KMS-11 (cell line): ENCODE measurements around the gene NR2C1.

Experiments used
- H2AFZ ChIP-seq: fragments of 200-600 bp; sonication (generic); 2 replicates; pipeline ENCODE4 v1.6.1; 2016; ENCODE audit warnings: antibody characterized with exemption, mixed run types, low read depth
- H3K27ac ChIP-seq: fragments of 200-600 bp; sonication (generic); 2 replicates; pipeline ENCODE4 v1.6.1; 2016; ENCODE audit warnings: mild to moderate bottlenecking, mixed run types
- H3K27me3 ChIP-seq: fragments of 200-600 bp; sonication (generic); 2 replicates; pipeline ENCODE4 v1.6.1; 2017; ENCODE audit warnings: mild to moderate bottlenecking, low read depth, mixed run types, moderate library complexity; ENCODE audit not compliant: insufficient read depth
- H3K36me3 ChIP-seq: fragments of 200-600 bp; sonication (generic); 2 replicates; pipeline ENCODE4 v1.6.1; 2017; ENCODE audit warnings: mild to moderate bottlenecking, mixed run types; ENCODE audit not compliant: insufficient read depth
- H3K4me1 ChIP-seq: fragments of 200-600 bp; sonication (generic); 2 replicates; pipeline ENCODE4 v1.6.1; 2016; ENCODE audit warnings: mild to moderate bottlenecking, low read depth, mixed run types; ENCODE audit not compliant: poor library complexity, severe bottlenecking
- H3K4me2 ChIP-seq: fragments of 200-600 bp; sonication (generic); 2 replicates; pipeline ENCODE4 v1.7.0; 2016; ENCODE audit warnings: mild to moderate bottlenecking, mixed run types
- H3K4me3 ChIP-seq: fragments of 200-600 bp; sonication (generic); IDR thresholded peaks from 2 replicates; pipeline ENCODE4 v1.6.1; 2017; ENCODE audit warnings: low read depth, low read length, mixed read lengths; ENCODE audit not compliant: insufficient read depth
- H3K79me2 ChIP-seq: fragments of 200-600 bp; sonication (generic); 2 replicates; pipeline ENCODE4 v1.6.1; 2016; ENCODE audit warnings: low read depth, mixed run types; ENCODE audit not compliant: insufficient read depth
- H3K9ac ChIP-seq: fragments of 200-600 bp; sonication (generic); 2 replicates; pipeline ENCODE4 v1.6.1; 2016; ENCODE audit warnings: mild to moderate bottlenecking, mixed run types
- H4K20me1 ChIP-seq: fragments of 200-600 bp; sonication (generic); 2 replicates; pipeline ENCODE4 v1.6.1; 2016; ENCODE audit warnings: mild to moderate bottlenecking, mixed run types; ENCODE audit not compliant: insufficient read depth
- TF ChIP-seq, protein P1 (sequence below): fragments of 200-600 bp; sonication (generic); conservative IDR thresholded peaks from 2 replicates; pipeline ENCODE4 v1.6.1; 2017; ENCODE audit warnings: low read depth, mild to moderate bottlenecking, antibody characterized with exemption, low read length, moderate library complexity, mixed read lengths

NR2C1 gene

DNA sequence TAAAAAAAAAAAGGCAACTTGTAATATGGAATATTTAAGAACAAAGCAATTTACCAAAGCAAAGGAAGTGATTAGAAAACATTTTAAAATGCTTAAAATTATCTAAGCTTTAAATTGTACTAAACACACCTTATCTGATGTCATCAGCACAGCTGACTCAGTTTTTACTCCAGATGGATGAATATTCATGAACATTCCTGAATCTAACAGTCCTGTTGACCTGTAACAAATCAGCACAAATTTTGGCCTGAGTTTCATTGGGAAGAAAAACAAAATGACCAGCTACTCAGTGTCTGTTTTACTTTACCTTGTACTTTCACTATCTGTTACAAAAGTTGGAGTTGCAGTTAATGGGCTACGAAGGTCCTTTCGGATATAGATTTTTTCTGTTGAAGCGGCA lies 16.0 kb downstream of the NR2C1 start:
- TF ChIP-seq, protein P1, sequence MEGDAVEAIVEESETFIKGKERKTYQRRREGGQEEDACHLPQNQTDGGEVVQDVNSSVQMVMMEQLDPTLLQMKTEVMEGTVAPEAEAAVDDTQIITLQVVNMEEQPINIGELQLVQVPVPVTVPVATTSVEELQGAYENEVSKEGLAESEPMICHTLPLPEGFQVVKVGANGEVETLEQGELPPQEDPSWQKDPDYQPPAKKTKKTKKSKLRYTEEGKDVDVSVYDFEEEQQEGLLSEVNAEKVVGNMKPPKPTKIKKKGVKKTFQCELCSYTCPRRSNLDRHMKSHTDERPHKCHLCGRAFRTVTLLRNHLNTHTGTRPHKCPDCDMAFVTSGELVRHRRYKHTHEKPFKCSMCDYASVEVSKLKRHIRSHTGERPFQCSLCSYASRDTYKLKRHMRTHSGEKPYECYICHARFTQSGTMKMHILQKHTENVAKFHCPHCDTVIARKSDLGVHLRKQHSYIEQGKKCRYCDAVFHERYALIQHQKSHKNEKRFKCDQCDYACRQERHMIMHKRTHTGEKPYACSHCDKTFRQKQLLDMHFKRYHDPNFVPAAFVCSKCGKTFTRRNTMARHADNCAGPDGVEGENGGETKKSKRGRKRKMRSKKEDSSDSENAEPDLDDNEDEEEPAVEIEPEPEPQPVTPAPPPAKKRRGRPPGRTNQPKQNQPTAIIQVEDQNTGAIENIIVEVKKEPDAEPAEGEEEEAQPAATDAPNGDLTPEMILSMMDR, result no peak
- Histone ChIP-seq H3K36me3 (0 out of 2 replicates have a peak, but pooled peaks cover 4% of the 10 kb centered on the region), H3K4me1 (no peaks in the 10 kb centered on the region), H3K4me3 (no peak overlapping the region), H3K79me2 (no peaks in the 10 kb centered on the region), H3K27ac (no peak overlapping the region), H4K20me1 (no peaks in the 10 kb centered on the region), H2AFZ (no peak overlapping the region), H3K4me2 (no peak overlapping the region), H3K27me3 (no peaks in the 10 kb centered on the region), H3K9ac (no peak overlapping the region)

DNA sequence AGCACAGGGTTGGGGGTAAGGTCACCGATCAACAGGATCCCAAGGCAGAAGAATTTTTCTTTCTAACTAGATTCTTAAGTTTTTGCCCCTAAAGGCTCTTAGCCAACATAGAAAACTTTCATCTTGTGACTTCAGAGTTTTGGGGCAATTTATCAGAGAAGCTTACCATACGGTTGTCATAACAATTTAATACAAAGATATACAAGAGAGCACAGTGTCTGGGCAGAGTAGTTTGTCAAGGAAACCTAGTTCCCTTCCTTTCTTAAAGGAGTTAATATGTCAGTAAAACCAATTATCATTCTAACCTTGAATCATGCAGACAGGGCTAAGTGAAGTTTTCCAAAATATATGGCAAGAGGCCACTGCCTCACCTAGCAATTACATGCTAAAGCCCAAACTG lies 18.4 kb downstream of the NR2C1 start:
- Histone ChIP-seq H3K4me1 (no peaks in the 10 kb centered on the region), H3K4me2 (no peak overlapping the region), H3K27ac (no peak overlapping the region), H2AFZ (no peak overlapping the region), H3K36me3 (0 out of 2 replicates have a peak, but pooled peaks cover 4% of the 10 kb centered on the region), H3K9ac (no peak overlapping the region), H3K4me3 (no peak overlapping the region), H3K79me2 (no peaks in the 10 kb centered on the region), H3K27me3 (no peaks in the 10 kb centered on the region), H4K20me1 (no peaks in the 10 kb centered on the region)
- TF ChIP-seq, protein P1, result no peak

DNA sequence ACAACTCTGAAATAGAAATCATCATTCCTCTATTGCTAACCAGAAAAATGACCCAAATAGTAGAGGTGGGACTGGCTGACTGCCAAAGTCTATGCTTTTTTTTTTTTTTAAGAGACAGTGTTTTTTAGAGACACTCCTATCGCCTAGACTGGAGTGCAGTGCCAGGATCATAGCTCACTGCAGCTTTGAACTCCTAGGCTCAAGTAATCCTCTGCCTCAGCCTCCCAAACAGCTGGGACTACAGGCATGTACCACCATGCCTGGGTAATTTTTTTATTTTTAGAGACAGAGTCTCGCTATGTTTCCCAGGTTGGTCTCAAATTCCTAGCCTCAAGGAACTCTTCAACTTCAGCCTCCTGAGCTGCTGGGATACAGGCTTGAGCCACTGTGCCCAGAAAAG lies 19.2 kb downstream of the NR2C1 start:
- no peak overlapping the region for H3K9ac ChIP-seq
- H3K27me3 ChIP-seq, result no peaks in the 10 kb centered on the region
- no peak overlapping the region for H3K4me2 ChIP-seq
- no peaks in the 10 kb centered on the region for H4K20me1 ChIP-seq
- no peaks in the 10 kb centered on the region for H3K4me1 ChIP-seq
- H3K36me3 ChIP-seq, result 0 out of 2 replicates have a peak, but pooled peaks cover 4% of the 10 kb centered on the region
- no peak overlapping the region for H3K4me3 ChIP-seq
- H3K79me2 ChIP-seq, result no peaks in the 10 kb centered on the region
- no peak overlapping the region for H3K27ac ChIP-seq
- no peak overlapping the region for H2AFZ ChIP-seq
- TF ChIP-seq, protein P1, result no peak

DNA sequence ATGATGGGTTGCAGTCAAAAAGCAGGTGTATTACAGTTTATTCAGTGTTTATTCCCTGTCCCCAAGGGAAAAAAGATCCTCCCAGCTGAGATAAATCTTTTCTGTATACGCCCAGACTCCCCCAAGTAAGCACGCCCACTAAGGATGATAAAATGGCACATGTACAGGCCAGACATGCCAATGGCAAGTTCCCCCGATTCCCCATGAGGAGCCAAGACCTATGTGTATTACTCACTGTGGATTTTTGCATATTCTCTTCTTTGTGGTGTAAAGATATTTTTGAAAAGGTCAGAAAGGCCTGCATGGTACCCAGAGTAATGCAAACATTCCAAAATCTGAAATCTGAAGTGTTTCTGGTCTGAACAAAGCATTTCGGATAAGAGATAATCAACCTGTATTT lies 22.2 kb downstream of the NR2C1 start:
- H3K27me3 ChIP-seq, result no peaks in the 10 kb centered on the region
- H4K20me1 ChIP-seq, result no peaks in the 10 kb centered on the region
- H3K9ac ChIP-seq, result no peak overlapping the region
- no peaks in the 10 kb centered on the region for H3K36me3 ChIP-seq
- no peaks in the 10 kb centered on the region for H3K79me2 ChIP-seq
- no peak overlapping the region for H3K27ac ChIP-seq
- H3K4me2 ChIP-seq, result no peak overlapping the region
- no peaks in the 10 kb centered on the region for H3K4me1 ChIP-seq
- TF ChIP-seq, protein P1, result no peak
- H3K4me3 ChIP-seq, result no peak overlapping the region
- H2AFZ ChIP-seq, result no peak overlapping the region

DNA sequence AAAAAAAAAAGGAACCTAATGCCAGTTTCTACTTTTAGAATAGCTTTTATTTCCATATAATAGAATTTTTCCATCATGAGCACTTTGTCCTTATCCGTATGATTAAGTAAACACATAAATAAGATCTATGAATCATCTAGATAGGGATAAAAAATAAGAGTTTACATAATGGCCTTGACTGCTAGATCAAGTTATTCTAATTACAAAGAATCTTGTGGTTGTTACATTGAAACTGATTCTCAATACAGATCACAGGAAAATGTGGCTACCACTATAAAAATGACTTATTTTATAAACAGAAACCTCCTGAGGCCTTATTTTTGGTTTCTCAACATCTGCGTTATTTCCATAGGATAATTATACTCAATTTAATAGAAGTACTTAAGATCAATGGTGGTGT lies 35.5 kb downstream of the NR2C1 start:
- H3K27me3 ChIP-seq, result no peaks in the 10 kb centered on the region
- no peak overlapping the region for H3K9ac ChIP-seq
- H3K27ac ChIP-seq, result no peak overlapping the region
- no peak overlapping the region for H3K4me2 ChIP-seq
- no peaks in the 10 kb centered on the region for H3K36me3 ChIP-seq
- no peak overlapping the region for H3K4me3 ChIP-seq
- no peaks in the 10 kb centered on the region for H4K20me1 ChIP-seq
- no peaks in the 10 kb centered on the region for H3K79me2 ChIP-seq
- peaks cover 6% of the 10 kb centered on the region for H3K4me1 ChIP-seq
- H2AFZ ChIP-seq, result no peak overlapping the region
- TF ChIP-seq, protein P1, result no peak
